HK-2 (cell line): ENCODE results near the gene C11orf65.
"Not testable (repeated sequence)": the region's sequence is repeated elsewhere in the genome, so short reads cannot be mapped to it uniquely, and the experiment has no call there.

Experiments used
- DNase-seq: peaks from one replicate; pipeline ENCODE4 v3.0.0-alpha.2; 2018; ENCODE audit not compliant: unreplicated experiment

C11orf65 gene

DNA sequence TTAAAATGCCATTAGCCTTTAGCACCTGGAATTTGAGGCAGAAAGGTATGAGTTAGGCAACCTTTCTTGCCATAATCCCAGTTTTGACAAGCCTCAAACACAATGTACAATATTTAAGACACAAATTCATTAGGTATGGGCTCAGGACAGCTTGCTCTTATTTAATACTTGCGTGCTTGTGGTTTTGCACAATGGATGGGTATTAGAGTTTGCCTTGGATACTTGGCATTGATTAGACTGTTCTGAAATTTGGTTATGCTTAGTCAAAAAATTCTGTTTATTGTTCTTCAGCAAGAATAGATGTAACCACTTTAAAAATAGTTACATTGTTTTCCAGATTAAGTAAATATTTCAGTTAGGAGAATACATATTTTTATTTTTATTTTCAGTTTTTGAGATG is 5.4 kb upstream of the C11orf65 start:
- DNase-seq: no peak

DNA sequence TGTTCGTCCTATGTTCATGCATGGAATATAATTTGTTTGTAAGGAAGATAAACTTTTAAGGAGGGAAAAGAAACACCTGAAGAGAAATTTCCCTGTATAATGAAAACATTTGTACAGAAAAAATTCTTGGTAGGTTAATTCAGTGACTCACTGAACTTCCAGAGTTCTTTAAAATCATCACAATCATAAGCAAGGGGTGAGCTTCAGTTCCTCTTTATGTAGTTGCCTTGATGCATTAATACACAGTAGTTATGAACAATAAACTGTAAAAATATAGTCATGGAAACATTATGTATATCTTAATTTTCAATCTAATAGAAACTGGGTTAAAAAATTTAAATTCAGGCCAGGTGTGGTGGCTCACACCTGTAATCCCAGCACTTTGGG is 1.1 kb upstream of the C11orf65 start:
- DNase-seq: no peak

GRCh38 chr11:108466405-108466804 is 924 bp downstream of the C11orf65 start:
- no peak for DNase-seq

- DNase-seq: no peak
These were observed 14.0 kb downstream of the C11orf65 start for GRCh38 chr11:108453207-108453835.

DNA sequence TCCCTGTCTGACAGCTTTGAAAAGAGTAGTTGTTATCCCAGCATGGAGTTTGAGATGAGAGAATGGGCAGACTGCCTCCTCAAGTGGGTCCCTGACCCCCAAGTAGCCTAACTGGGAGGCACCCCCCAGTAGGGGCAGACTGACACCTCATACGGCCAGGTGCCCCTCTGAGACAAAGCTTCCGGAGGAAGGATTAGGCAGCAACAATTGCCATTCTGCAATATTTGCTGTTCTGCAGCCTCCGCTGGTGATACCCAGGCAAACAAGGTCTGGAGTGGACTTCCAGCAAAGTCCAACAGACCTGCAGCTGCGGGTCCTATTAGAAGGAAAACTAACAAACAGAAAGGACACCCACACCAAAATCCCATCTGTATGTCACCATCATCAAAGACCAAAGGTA is 25.9 kb downstream of the C11orf65 start:
- DNase-seq: not testable (repeated sequence)

DNA sequence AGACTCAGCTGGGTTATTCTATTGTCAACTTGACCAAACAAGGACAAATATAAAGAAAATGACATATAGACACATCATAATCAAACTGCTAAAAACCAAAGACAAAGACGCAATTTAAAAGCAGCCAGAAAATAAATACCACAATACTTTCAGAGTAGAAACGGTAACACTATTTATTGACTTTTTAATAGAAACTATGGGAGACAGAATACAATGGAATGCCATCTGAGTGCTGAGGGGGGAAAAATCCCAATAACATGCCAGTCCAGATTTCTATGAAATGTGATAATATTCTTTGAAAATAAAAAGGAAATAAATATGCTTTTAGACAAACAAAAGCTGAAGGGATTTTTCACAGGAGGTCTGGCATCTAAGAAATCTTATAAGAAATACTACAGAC is 30.7 kb downstream of the C11orf65 start:
- no peak for DNase-seq

GRCh38 chr11:108435066-108435465 is 32.3 kb downstream of the C11orf65 start:
- DNase-seq: no peak

DNA sequence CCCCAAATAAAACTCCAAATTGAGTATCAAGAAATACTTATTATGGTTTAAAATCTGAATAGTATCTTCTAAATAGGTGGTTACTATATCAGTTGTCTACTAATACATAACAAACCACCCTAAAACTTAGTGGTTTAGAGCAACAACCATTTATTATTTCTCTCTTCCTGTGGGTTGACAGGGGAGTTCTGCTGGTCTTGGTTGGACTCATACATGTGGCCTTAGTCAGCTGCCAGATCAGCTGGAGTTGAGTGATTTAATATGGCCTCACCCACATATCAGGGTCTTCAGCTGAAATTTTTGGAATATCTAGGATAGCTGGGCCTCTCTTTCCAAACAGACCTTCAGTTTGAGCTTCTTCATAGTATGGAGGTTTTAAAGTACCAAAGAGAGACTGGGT is 34.5 kb downstream of the C11orf65 start:
- no peak for DNase-seq

- no peak for DNase-seq
These were observed 35.3 kb downstream of the C11orf65 start for GRCh38 chr11:108431997-108432396.

GRCh38 chr11:108431370-108431769 is 36.0 kb downstream of the C11orf65 start:
- DNase-seq: no peak

- DNase-seq: not testable (repeated sequence)
These were observed 49.8 kb downstream of the C11orf65 start for GRCh38 chr11:108417551-108417950.

GRCh38 chr11:108414958-108415357 is 52.4 kb downstream of the C11orf65 start:
- no peak for DNase-seq

DNA sequence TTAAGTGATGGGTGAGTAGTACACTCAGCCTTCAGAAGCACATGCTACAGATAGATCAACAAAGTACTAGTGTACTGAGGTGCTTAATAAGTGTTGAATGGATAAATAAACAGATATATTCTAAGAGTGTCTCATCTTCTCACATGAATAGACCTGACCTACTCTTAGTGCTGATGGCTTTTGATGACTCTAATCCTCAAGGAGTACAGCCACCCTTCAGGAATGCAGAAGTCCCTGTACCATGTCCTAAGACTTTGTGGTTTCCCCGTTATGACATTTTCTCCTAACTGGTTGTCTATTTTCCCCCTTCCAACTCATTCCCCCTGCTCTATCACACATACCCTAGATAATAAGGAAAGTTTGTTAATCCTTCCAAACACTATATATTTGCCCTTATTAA is 61.6 kb downstream of the C11orf65 start:
- DNase-seq: no peak

DNA sequence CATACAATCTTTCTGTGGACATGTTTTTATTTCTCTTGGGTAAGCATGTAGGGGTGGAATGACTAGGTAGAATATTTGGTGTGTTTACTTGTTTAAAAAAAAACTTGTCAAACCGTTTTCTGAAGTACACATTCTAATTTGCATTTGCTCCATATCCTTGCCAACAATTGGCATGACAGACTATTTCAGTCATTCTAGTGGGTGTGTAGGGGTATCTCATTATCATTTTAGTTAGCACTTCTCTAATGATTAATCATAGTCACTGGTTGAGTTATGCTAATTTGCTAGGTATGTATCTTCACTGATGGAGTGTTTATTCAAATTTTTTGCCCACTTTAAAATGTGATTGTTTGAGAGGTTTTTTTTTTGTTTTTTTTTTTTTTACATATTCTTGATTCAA is 64.3 kb downstream of the C11orf65 start:
- DNase-seq: no peak

GRCh38 chr11:108402241-108402640 is 65.1 kb downstream of the C11orf65 start:
- no peak for DNase-seq

GRCh38 chr11:108398439-108398838 is 68.9 kb downstream of the C11orf65 start:
- no peak for DNase-seq

DNA sequence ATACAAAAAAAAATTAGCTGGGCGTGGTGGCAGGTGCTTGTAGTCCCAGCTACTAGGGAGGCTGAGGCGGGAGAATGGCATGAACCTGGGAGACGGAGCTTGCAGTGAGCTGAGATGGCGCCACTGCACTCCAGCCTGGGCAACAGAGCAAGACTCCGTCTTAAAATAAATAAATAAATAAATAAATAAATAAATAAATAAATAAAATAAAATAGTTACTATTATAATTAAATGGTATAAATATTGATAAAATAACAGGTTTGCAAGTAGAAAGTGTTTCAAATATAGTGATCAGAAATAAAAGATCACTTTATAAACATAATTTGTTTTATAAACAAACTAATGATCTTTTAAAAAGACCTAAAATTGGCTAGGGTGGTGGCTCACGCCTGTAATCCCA is 70.7 kb downstream of the C11orf65 start:
- DNase-seq: not testable (repeated sequence)

DNA sequence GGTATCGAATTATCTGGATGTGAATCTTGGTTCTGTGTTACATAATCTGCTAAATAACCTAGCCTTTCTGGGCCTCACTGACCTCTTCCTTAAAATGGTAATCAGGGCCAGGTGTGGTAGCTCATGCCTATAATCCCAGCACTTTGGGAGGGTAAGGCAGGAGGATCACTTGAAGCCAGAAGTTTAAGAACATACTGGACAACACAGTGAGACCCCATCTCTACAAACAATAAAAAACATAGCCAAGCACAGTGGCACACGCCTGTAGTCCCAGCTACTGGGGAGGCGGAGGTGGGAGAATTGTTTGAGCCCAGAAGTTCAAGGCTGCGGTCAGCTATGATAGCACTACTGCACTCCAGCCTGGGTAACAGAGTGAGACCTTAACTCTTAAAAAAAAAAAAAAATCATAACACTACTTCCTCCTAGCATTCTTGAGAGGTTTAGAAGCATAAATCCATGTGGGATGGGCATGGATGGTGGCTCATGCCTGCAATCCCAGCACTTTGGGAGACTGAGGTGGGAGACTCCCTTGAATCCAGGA is 72.5 kb downstream of the C11orf65 start:
- DNase-seq: no peak

GRCh38 chr11:108393046-108393445 is 74.3 kb downstream of the C11orf65 start:
- DNase-seq: no peak

DNA sequence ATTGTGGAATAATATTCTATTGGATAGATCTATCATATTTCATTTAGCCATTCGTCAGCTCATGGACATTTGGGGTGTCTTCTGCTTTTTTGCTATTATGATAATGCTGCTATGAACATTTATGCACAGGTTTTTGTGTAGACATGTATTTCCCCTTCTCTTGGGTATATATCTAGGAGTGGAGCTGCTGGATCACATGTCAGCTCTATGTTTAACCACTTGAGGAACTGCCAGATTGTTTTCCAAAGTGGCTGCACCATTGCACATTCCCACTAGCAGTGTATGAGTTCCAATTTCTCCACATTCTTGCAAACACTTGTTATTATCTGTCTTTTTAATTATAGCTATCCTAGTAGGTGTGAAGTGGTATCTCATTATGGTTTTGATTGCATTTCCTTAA is 75.0 kb downstream of the C11orf65 start:
- no peak for DNase-seq

DNA sequence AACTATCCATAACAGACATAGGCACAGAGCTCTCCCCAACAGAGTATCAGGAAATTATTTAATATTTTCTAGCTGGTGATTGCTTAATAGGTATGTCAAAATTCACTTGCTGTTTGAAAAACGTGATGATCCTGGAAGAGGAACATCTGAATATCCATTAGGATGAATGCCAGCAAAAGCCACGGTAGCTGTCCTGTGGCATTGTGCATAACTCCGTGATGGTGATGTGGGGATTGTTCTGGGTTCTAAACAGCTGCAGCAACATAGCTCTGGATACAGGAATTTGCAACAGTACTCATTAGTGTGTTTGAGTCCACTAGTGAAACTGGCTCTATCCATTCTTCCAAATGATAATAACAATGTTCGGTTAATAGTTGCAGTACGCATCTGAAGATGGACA is 78.8 kb downstream of the C11orf65 start:
- no peak for DNase-seq

- not testable (repeated sequence) for DNase-seq
These were observed 93.8 kb downstream of the C11orf65 start for GRCh38 chr11:108373505-108373904.

DNA sequence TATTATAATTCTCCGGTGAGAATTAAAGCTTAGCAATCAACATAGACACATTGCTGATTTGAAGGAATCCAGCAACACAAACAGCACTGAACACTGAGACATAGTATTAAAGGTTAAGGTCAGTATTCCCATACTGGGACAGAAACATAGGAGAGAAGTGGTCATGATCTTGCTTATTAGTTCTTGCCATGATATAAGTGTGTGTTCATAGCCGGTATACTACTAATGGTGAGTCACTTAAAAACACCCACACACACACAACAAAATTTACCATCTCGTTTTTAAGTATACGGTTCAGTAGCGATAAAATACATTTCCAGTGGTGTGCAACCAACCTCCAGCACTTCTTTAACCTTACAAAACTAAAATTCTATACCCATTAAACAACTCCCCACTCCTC is 96.3 kb downstream of the C11orf65 start:
- DNase-seq: no peak

DNA sequence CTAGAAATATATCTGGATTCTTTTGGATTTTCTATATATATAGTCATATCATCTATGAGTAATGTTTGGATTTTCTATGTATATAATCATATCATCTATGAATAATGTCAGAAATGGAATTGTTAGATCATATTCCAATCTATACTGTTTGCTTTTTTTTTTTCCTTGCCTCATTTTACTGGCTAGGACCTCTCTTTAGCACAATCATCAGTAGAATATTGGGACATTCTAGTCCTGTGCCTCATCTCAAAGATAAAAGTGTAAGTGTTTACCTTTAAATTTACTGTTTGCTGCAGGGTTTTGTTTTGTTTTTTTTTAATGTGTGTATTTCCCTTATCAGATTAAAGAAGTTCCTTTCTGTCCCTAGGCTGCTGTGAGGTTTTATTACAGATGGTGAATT is 97.0 kb downstream of the C11orf65 start:
- DNase-seq: no peak
